RCC 7860 (cell line): ENCODE data around the gene TTC9B.

ENCODE experiments used
- DNase-seq: peaks from one replicate; pipeline ENCODE4 v3.0.0-alpha.2; 2015; ENCODE audit warnings: low spot score
- FAIRE-seq: peaks from 2 replicates; lab custom pipeline; 2012; peaks lifted over from hg19 to GRCh38; lab: Jason Lieb, UNC

TTC9B gene

GRCh38 chr19:40249201-40249600, 31.0 kb upstream of the TTC9B start:
- DNase-seq (no peak), FAIRE-seq (no peak)

- no peak for FAIRE-seq
- no peak for DNase-seq
Measured at GRCh38 chr19:40247735-40248262, 29.6 kb upstream of the TTC9B start.

GRCh38 chr19:40247178-40247577, 29.0 kb upstream of the TTC9B start:
- DNase-seq, result no peak
- no peak for FAIRE-seq

GRCh38 chr19:40246292-40247073, 28.3 kb upstream of the TTC9B start:
- FAIRE-seq (no peak), DNase-seq (no peak)

GRCh38 chr19:40245506-40246128, 27.4 kb upstream of the TTC9B start:
- FAIRE-seq (no peak), DNase-seq (no peak)

GRCh38 chr19:40244579-40245317, 26.6 kb upstream of the TTC9B start:
- FAIRE-seq, result no peak

GRCh38 chr19:40243181-40243580, 25.0 kb upstream of the TTC9B start:
- no peak for FAIRE-seq
- DNase-seq, result no peak

More at GRCh38 chr19:40244579-40245317, 26.6 kb upstream of the TTC9B start:
- DNase-seq, result no peak

GRCh38 chr19:40242480-40242879, 24.3 kb upstream of the TTC9B start:
- no peak for FAIRE-seq
- DNase-seq, result no peak

- no peak for FAIRE-seq
- no peak for DNase-seq
Measured at GRCh38 chr19:40241809-40242384, 23.7 kb upstream of the TTC9B start.

- no peak for FAIRE-seq
- no peak for DNase-seq
Measured at GRCh38 chr19:40241125-40241808, 23.1 kb upstream of the TTC9B start.

GRCh38 chr19:40240332-40240731, 22.1 kb upstream of the TTC9B start:
- no peak for FAIRE-seq
- DNase-seq, result no peak

- FAIRE-seq, result no peak
- DNase-seq, result no peak
Measured at GRCh38 chr19:40239415-40240226, 21.4 kb upstream of the TTC9B start.

- FAIRE-seq, result no peak
- DNase-seq, result no peak
Measured at GRCh38 chr19:40238775-40239174, 20.6 kb upstream of the TTC9B start.

GRCh38 chr19:40237791-40238190, 19.6 kb upstream of the TTC9B start:
- DNase-seq (no peak), FAIRE-seq (no peak)

GRCh38 chr19:40236366-40236765, 18.2 kb upstream of the TTC9B start:
- no peak for FAIRE-seq

GRCh38 chr19:40236026-40236355, 17.8 kb upstream of the TTC9B start:
- FAIRE-seq, result no peak
- no peak for DNase-seq

More at GRCh38 chr19:40236366-40236765, 18.2 kb upstream of the TTC9B start:
- no peak for DNase-seq

- FAIRE-seq, result no peak
- DNase-seq, result no peak
Measured at GRCh38 chr19:40235238-40236025, 17.2 kb upstream of the TTC9B start.

- DNase-seq (no peak), FAIRE-seq (no peak)
Measured at GRCh38 chr19:40234429-40235237, 16.4 kb upstream of the TTC9B start.
